IPS-15b (cell line): ENCODE results near the gene SPDYE6.
"Not testable (repeated sequence)": the region's sequence is repeated elsewhere in the genome, so short reads cannot be mapped to it uniquely, and the experiment has no call there.

Experiments used
- H3K27me3 ChIP-seq: one replicate; pipeline ENCODE4 v1.6.1; 2013; ENCODE audit warnings: low read length; ENCODE audit not compliant: control insufficient read depth, insufficient read depth
- H3K36me3 ChIP-seq: one replicate; pipeline ENCODE4 v1.6.1; 2013; ENCODE audit warnings: low read length; ENCODE audit not compliant: control insufficient read depth, insufficient read depth
- H3K4me1 ChIP-seq: one replicate; pipeline ENCODE4 v1.6.1; 2013; ENCODE audit warnings: mild to moderate bottlenecking, low read length; ENCODE audit not compliant: control insufficient read depth, insufficient read depth
- H3K4me3 ChIP-seq: one replicate; pipeline ENCODE4 v1.5.1; 2013; ENCODE audit warnings: low read depth, low read length
- H3K9ac ChIP-seq: one replicate; pipeline ENCODE4 v1.6.1; 2013; ENCODE audit warnings: low read depth, mild to moderate bottlenecking, low read length
- H3K9me3 ChIP-seq: one replicate; pipeline ENCODE4 v1.6.1; 2013; ENCODE audit warnings: mild to moderate bottlenecking, low read length; ENCODE audit not compliant: control insufficient read depth, insufficient read depth

The SPDYE6 gene

GRCh38 chr7:102306916-102307677, 49.1 kb downstream of the SPDYE6 start:
- peak overlapping the region; percentile 8 for H3K4me3 ChIP-seq
- no peaks in the 10 kb centered on the region for H3K27me3 ChIP-seq
- peaks cover 13% of the 10 kb centered on the region for H3K4me1 ChIP-seq
- H3K9ac ChIP-seq = peak overlapping the region; percentile 60
- H3K9me3 ChIP-seq = no peaks in the 10 kb centered on the region
- peaks cover 4% of the 10 kb centered on the region for H3K36me3 ChIP-seq

GRCh38 chr7:102305414-102306268, 50.6 kb downstream of the SPDYE6 start:
- Histone ChIP-seq H3K9me3 (no peaks in the 10 kb centered on the region), H3K4me1 (peaks cover 13% of the 10 kb centered on the region), H3K9ac (no peak overlapping the region), H3K36me3 (peaks cover 4% of the 10 kb centered on the region), H3K4me3 (no peak overlapping the region), H3K27me3 (no peaks in the 10 kb centered on the region)

GRCh38 chr7:102304668-102305067, 51.6 kb downstream of the SPDYE6 start:
- Histone ChIP-seq H3K9me3 (no peaks in the 10 kb centered on the region), H3K4me1 (peaks cover 13% of the 10 kb centered on the region), H3K9ac (no peak overlapping the region), H3K36me3 (peaks cover 4% of the 10 kb centered on the region), H3K27me3 (no peaks in the 10 kb centered on the region), H3K4me3 (no peak overlapping the region)

DNA sequence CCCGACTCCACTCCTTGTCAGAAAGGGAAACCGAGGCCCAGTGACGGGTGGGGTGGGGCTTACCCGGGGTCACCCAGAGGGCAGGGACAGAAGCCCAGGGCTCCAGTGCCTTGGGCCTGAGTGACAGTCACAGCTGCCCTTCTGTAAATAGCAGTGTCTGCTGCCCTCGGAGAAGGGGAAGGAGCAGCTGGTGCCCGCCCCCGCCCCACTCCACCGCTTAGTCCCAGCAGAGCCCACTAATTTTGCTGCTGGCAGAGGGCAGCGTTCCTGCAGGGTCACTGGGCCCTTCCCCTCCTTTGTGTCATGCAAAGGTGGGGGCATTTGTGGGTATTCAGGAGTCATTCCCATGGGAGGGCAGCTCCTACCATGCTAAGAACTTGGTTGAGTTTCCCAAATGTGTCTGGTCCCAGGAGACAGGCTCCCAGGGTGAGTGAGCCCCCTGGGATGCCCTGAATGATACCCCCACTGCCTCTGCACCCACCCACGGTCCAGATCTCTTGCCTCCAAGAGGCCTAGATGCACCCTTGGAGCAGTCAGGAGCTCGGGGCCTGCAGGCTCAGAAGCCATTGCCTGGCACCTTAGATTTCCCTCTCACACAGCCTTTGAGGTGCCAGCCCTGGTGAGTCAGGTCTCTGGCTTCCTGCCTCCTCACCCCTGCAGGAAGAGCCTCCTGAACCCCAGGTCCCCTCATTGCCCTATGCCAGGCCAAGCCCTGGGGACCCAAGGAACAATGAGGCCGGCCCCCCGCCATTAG, 52.4 kb downstream of the SPDYE6 start:
- Histone ChIP-seq H3K9me3 (no peaks in the 10 kb centered on the region), H3K36me3 (peaks cover 4% of the 10 kb centered on the region), H3K27me3 (peaks cover 3% of the 10 kb centered on the region), H3K4me1 (peaks cover 13% of the 10 kb centered on the region), H3K4me3 (no peak overlapping the region), H3K9ac (no peak overlapping the region)

GRCh38 chr7:102302025-102302424, 54.2 kb downstream of the SPDYE6 start:
- Histone ChIP-seq H3K9me3 (no peaks in the 10 kb centered on the region), H3K36me3 (peaks cover 4% of the 10 kb centered on the region), H3K27me3 (peaks cover 3% of the 10 kb centered on the region), H3K9ac (no peak overlapping the region), H3K4me1 (peaks cover 5% of the 10 kb centered on the region), H3K4me3 (no peak overlapping the region)

DNA sequence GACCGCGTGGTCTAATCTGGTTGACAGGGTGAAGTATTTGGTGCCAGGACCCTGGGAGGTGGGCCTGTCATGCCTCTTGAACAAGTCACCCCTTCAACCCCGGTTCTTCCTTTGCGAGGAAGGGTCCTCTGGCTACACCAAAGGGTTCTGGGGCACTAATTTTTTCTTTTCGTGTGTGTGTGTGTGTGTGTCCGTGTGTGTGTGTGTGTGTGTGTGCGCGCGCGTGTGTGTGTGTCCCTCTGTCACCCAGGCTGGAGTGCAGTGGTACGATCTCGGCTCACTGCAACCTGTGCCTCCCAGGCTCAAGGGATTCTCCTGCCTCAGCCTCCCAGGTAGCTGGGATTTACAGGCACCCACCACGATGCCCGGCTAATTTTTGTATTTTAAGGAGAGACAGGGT, 54.9 kb downstream of the SPDYE6 start:
- not testable (repeated sequence) for H3K9ac ChIP-seq, H3K36me3 ChIP-seq, H3K4me3 ChIP-seq, H3K9me3 ChIP-seq, H3K27me3 ChIP-seq, H3K4me1 ChIP-seq

GRCh38 chr7:102300643-102301221, 55.5 kb downstream of the SPDYE6 start:
- Histone ChIP-seq H3K9ac (no peak overlapping the region), H3K4me1 (peaks cover 3% of the 10 kb centered on the region), H3K27me3 (peaks cover 3% of the 10 kb centered on the region), H3K4me3 (no peak overlapping the region), H3K9me3 (no peaks in the 10 kb centered on the region), H3K36me3 (peaks cover 4% of the 10 kb centered on the region)

DNA sequence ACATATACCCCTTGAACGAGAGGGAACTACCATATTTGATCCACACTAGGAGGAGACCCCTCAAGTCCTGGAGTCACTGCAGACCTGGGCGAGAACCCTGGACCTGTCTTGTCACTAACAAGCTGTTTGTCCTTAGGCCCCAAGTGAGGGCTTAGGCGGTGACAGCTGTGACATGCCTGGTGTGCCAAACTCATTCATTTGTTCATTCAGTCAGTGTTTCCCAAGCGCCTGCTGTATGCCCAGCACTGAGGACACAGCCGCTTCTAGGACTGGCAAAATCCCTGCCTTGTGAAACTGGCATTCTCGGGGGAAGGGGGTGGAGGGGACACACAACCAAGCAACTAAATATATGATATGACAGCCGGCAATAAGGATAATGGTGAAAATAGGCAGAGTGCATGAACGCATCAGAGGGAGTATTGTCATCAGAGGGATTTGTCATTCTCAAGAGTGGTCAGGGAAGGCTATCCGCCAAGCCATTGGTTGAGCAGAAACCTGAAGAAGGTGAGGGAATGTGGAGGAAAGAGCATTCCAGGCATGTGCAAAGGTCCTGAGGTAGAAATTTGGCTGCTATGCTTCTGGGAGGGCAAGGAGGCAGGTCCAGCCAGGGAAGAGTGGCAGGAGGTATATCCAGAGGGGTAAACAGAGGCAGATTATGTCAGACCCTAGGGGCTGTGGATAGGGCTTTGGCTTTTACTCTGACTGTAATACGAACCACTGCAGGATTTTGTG, 58.6 kb downstream of the SPDYE6 start:
- H3K27me3 ChIP-seq = peaks cover 3% of the 10 kb centered on the region
- H3K4me1 ChIP-seq = peaks cover 6% of the 10 kb centered on the region
- no peak overlapping the region for H3K4me3 ChIP-seq
- H3K9me3 ChIP-seq = no peaks in the 10 kb centered on the region
- H3K36me3 ChIP-seq = no peaks in the 10 kb centered on the region
- H3K9ac ChIP-seq = no peak overlapping the region

- H3K4me3 ChIP-seq = no peak overlapping the region
- no peaks in the 10 kb centered on the region for H3K9me3 ChIP-seq
- peaks cover 3% of the 10 kb centered on the region for H3K27me3 ChIP-seq
- H3K4me1 ChIP-seq = peaks cover 6% of the 10 kb centered on the region
- no peaks in the 10 kb centered on the region for H3K36me3 ChIP-seq
- no peak overlapping the region for H3K9ac ChIP-seq
These were observed 59.7 kb downstream of the SPDYE6 start for GRCh38 chr7:102296514-102296913.

DNA sequence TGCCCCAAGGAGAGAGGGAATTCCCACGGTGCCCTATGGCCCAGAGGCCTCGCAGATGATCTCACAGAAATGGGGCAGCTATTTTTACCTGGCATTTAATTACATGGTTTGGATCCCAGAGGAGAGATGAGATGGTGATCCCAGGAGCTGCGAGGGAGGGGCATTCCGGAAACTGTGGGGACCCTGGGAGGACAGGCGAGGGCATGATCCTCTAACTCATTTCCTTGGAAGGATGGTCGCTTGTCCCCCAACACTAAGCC, 60.1 kb downstream of the SPDYE6 start:
- H3K9ac ChIP-seq = no peak overlapping the region
- no peaks in the 10 kb centered on the region for H3K9me3 ChIP-seq
- no peak overlapping the region for H3K4me3 ChIP-seq
- H3K4me1 ChIP-seq = peaks cover 6% of the 10 kb centered on the region
- peaks cover 3% of the 10 kb centered on the region for H3K27me3 ChIP-seq
- H3K36me3 ChIP-seq = no peaks in the 10 kb centered on the region
